Neural progenitor cell (in vitro differentiated cells): Measurements from ENCODE around the gene C5AR1. TPM values are rescaled to one million over a fixed set of nuclear protein-coding genes. Genes with fewer than 3 reads are reported as not detected.

ENCODE experiments used
- DNase-seq: peaks from one replicate; pipeline ENCODE4 v3.0.0-alpha.2; 2016; ENCODE audit warnings: low spot score
- H2AFZ ChIP-seq: fragments of 200-600 bp; sonication (generic); replicated peaks from 2 replicates; pipeline ENCODE4 v1.6.1; 2016; ENCODE audit warnings: antibody characterized with exemption
- H3F3A ChIP-seq: fragments of 200-600 bp; sonication (generic); 2 replicates; pipeline ENCODE4 v1.6.1; 2016; ENCODE audit warnings: antibody characterized with exemption, low read depth
- H3K27ac ChIP-seq: fragments of 200-600 bp; sonication (generic); 2 replicates; pipeline ENCODE4 v1.5.1; 2016; ENCODE audit warnings: mild to moderate bottlenecking
- H3K27me3 ChIP-seq: fragments of 200-600 bp; sonication (generic); 2 replicates; pipeline ENCODE4 v1.6.1; 2016; ENCODE audit warnings: mild to moderate bottlenecking, moderate library complexity
- H3K36me3 ChIP-seq: fragments of 200-600 bp; sonication (generic); 2 replicates; pipeline ENCODE4 v1.5.1; 2016
- H3K4me1 ChIP-seq: fragments of 200-600 bp; sonication (generic); 2 replicates; pipeline ENCODE4 v1.6.1; 2016; ENCODE audit warnings: mixed run types
- H3K4me2 ChIP-seq: fragments of 200-600 bp; sonication (generic); 2 replicates; pipeline ENCODE4 v1.6.1; 2016
- H3K4me3 ChIP-seq: fragments of 200-600 bp; sonication (generic); 2 replicates; pipeline ENCODE4 v1.5.1; 2016
- H3K79me2 ChIP-seq: fragments of 200-600 bp; sonication (generic); 2 replicates; pipeline ENCODE4 v1.6.1; 2016; ENCODE audit warnings: low read depth
- H3K9ac ChIP-seq: fragments of 200-600 bp; sonication (generic); 2 replicates; pipeline ENCODE4 v1.6.1; 2016
- H3K9me3 ChIP-seq: fragments of 200-600 bp; sonication (generic); 2 replicates; pipeline ENCODE4 v1.5.1; 2016; ENCODE audit warnings: low read depth
- H4K20me1 ChIP-seq: fragments of 200-600 bp; sonication (generic); 2 replicates; pipeline ENCODE4 v1.6.1; 2016; ENCODE audit warnings: low read depth
- H3K27ac Mint-ChIP-seq: 3 replicates; pipeline ENCODE4 v1.8.0; 2021; ENCODE audit warnings: mixed read lengths
- H3K27me3 Mint-ChIP-seq: 2 replicates; pipeline ENCODE4 v1.8.0; 2022; ENCODE audit warnings: low read depth, mild to moderate bottlenecking, inconsistent platforms, moderate library complexity, mixed read lengths; ENCODE audit not compliant: insufficient read depth
- H3K36me3 Mint-ChIP-seq: 3 replicates; pipeline ENCODE4 v1.8.0; 2021; ENCODE audit warnings: mixed read lengths
- H3K4me1 Mint-ChIP-seq: 3 replicates; pipeline ENCODE4 v1.8.0; 2021; ENCODE audit warnings: mixed read lengths
- H3K4me3 Mint-ChIP-seq: 3 replicates; pipeline ENCODE4 v1.8.0; 2021; ENCODE audit warnings: mild to moderate bottlenecking, moderate library complexity, mixed read lengths
- H3K9me3 Mint-ChIP-seq: 3 replicates; pipeline ENCODE4 v1.8.0; 2020; ENCODE audit warnings: mixed read lengths
- CTCF ChIP-seq: fragments of 200-600 bp; sonication (generic); IDR thresholded peaks from 2 replicates; pipeline ENCODE4 v1.5.1; 2017; ENCODE audit warnings: antibody characterized with exemption, mild to moderate bottlenecking
- EZH2 ChIP-seq: fragments of 200-600 bp; sonication (generic); IDR thresholded peaks from 2 replicates; pipeline ENCODE4 v1.6.1; 2017; ENCODE audit warnings: antibody characterized with exemption, mild to moderate bottlenecking, moderate library complexity
- EZH2phosphoT487 ChIP-seq: fragments of 200-600 bp; sonication (generic); IDR thresholded peaks from 2 replicates; pipeline ENCODE4 v1.6.1; 2017; ENCODE audit warnings: antibody characterized with exemption
- total RNA-seq: library from RNA; depleted of rRNA; stranded (reverse); fragments of >200 nt; gene quantifications from 2 replicates; pipeline ENCODE4 v1.2.3, GENCODE V29; 2015; ENCODE audit warnings: low replicate concordance

C5AR1 gene
- total RNA-seq, 1 donor from 2014 or later, result 0.06 TPM

- no peaks in the 10 kb centered on the region for H3K4me1 ChIP-seq
- DNase-seq, result no peak
- no peak for TF ChIP-seq EZH2
- no peak for TF ChIP-seq CTCF
- TF ChIP-seq EZH2phosphoT487, result no peak
- no peak overlapping the region for H3K27ac Mint-ChIP-seq
- no peak overlapping the region for H3K9ac ChIP-seq
- no peaks in the 10 kb centered on the region for H4K20me1 ChIP-seq
- H3F3A ChIP-seq, result peaks cover 6% of the 10 kb centered on the region
- H3K27me3 Mint-ChIP-seq, result peaks cover 7% of the 10 kb centered on the region
- H3K9me3 Mint-ChIP-seq, result no peaks in the 10 kb centered on the region
- H3K9me3 ChIP-seq, result no peaks in the 10 kb centered on the region
- H3K4me3 ChIP-seq, result no peak overlapping the region
- no peaks in the 10 kb centered on the region for H3K36me3 ChIP-seq
- no peak overlapping the region for H3K4me2 ChIP-seq
- no peak overlapping the region for H3K27ac ChIP-seq
- H3K4me3 Mint-ChIP-seq, result no peak overlapping the region
- no peaks in the 10 kb centered on the region for H3K79me2 ChIP-seq
- peaks cover 3% of the 10 kb centered on the region for H3K4me1 Mint-ChIP-seq
- H3K27me3 ChIP-seq, result no peaks in the 10 kb centered on the region
- H2AFZ ChIP-seq, result no peak overlapping the region
- peaks cover 25% of the 10 kb centered on the region for H3K36me3 Mint-ChIP-seq
Observed at GRCh38 chr19:47266401-47266941, 43.2 kb upstream of the C5AR1 start.

GRCh38 chr19:47267350-47267759, 42.3 kb upstream of the C5AR1 start:
- Mint-ChIP-seq H3K27ac (peak overlapping the region; percentile 76), H3K27me3 (peaks cover 7% of the 10 kb centered on the region), H3K9me3 (no peaks in the 10 kb centered on the region), H3K4me1 (peaks cover 7% of the 10 kb centered on the region), H3K36me3 (peaks cover 26% of the 10 kb centered on the region), H3K4me3 (no peak overlapping the region)
- H3K79me2 ChIP-seq, result no peaks in the 10 kb centered on the region
- H4K20me1 ChIP-seq, result peaks cover 6% of the 10 kb centered on the region
- H3F3A ChIP-seq, result peaks cover 13% of the 10 kb centered on the region
- TF ChIP-seq EZH2 (no peak), CTCF (no peak), EZH2phosphoT487 (no peak)
- no peaks in the 10 kb centered on the region for H3K36me3 ChIP-seq
- DNase-seq, result no peak
- H3K27me3 ChIP-seq, result no peaks in the 10 kb centered on the region
- no peak overlapping the region for H3K4me2 ChIP-seq
- no peak overlapping the region for H3K4me3 ChIP-seq
- peaks cover 6% of the 10 kb centered on the region for H3K4me1 ChIP-seq
- no peak overlapping the region for H2AFZ ChIP-seq
- no peak overlapping the region for H3K9ac ChIP-seq
- H3K27ac ChIP-seq, result no peak overlapping the region
- no peaks in the 10 kb centered on the region for H3K9me3 ChIP-seq

DNA sequence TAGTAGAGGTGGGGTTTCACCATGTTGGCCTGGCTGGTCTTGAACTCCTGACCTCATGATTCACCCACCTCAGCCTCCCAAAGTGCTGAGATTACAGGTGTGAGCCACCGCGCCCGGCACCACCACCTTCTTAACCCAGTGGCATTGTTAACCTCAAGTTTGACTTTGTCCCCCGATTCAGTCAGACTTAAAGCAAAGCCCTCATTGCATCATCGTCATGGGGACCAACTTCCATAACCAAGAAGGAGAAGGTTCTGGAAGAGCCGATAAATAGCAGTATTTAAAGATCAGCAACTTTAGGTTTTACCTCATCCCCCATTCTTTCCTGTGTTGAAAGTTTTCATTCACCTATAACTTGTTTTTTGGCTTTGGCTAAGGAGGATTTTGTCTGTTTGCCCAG, 41.6 kb upstream of the C5AR1 start:
- Histone ChIP-seq H3K4me2 (no peak overlapping the region), H3K79me2 (no peaks in the 10 kb centered on the region), H3F3A (peaks cover 20% of the 10 kb centered on the region), H3K9me3 (no peaks in the 10 kb centered on the region), H4K20me1 (peaks cover 13% of the 10 kb centered on the region), H3K36me3 (no peaks in the 10 kb centered on the region), H3K4me3 (no peak overlapping the region), H3K27ac (no peak overlapping the region), H3K9ac (no peak overlapping the region), H3K27me3 (no peaks in the 10 kb centered on the region), H3K4me1 (peaks cover 12% of the 10 kb centered on the region), H2AFZ (no peak overlapping the region)
- H3K27ac Mint-ChIP-seq, result no peak overlapping the region
- peaks cover 24% of the 10 kb centered on the region for H3K36me3 Mint-ChIP-seq
- peaks cover 13% of the 10 kb centered on the region for H3K4me1 Mint-ChIP-seq
- TF ChIP-seq CTCF (no peak), EZH2 (no peak), EZH2phosphoT487 (no peak)
- no peaks in the 10 kb centered on the region for H3K9me3 Mint-ChIP-seq
- DNase-seq, result no peak
- no peak overlapping the region for H3K4me3 Mint-ChIP-seq
- peaks cover 7% of the 10 kb centered on the region for H3K27me3 Mint-ChIP-seq
